ENCODE results near the gene DNM3.

DNA sequence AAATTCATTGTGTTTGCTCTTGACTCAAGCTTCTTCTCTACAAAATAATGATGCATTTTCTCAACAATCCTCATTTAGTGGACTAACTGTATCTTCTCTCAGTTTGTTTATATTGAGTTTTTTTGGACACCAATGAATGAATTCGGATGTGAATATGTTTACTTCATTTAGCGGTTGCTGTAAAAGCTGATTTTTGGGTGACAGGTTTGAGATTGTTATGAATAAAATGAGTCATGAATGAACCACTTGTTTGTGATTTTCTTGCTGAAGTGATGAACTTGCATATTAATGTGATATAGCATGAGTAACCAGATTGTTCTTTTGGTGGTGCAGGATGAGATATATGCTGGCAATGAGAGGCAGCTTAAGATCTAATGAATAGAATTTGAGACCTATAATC lies 3.1 kb downstream of the DNM3 start:
- TF ChIP-seq EP300 (IDR thresholded peaks at IDR 0.05) (no peak), POLR2AphosphoS5 (IDR thresholded peaks at IDR 0.05) (no peak)
- TF ChIP-seq, protein P1, sequence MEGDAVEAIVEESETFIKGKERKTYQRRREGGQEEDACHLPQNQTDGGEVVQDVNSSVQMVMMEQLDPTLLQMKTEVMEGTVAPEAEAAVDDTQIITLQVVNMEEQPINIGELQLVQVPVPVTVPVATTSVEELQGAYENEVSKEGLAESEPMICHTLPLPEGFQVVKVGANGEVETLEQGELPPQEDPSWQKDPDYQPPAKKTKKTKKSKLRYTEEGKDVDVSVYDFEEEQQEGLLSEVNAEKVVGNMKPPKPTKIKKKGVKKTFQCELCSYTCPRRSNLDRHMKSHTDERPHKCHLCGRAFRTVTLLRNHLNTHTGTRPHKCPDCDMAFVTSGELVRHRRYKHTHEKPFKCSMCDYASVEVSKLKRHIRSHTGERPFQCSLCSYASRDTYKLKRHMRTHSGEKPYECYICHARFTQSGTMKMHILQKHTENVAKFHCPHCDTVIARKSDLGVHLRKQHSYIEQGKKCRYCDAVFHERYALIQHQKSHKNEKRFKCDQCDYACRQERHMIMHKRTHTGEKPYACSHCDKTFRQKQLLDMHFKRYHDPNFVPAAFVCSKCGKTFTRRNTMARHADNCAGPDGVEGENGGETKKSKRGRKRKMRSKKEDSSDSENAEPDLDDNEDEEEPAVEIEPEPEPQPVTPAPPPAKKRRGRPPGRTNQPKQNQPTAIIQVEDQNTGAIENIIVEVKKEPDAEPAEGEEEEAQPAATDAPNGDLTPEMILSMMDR (IDR thresholded peaks at IDR 0.05): no peak
